GM04504 (cell line): ENCODE data around the gene LARP1.
A peak's percentile ranks its signal among the peaks of the same experiment; 100 is the strongest.

Source experiments
- DNase-seq: peaks from one replicate; pipeline ENCODE4 v3.0.0-alpha.2; 2012; ENCODE audit warnings: low read depth

Gene LARP1

GRCh38 chr5:154858297-154858971 is 103.3 kb downstream of the LARP1 start, which contains the start of gene CNOT8:
CNOT8 (plus strand) TSS chr5:154858627; CDS start chr5:154863279, 4,652 bp downstream.
- DNase-seq = peak; percentile 93

DNA sequence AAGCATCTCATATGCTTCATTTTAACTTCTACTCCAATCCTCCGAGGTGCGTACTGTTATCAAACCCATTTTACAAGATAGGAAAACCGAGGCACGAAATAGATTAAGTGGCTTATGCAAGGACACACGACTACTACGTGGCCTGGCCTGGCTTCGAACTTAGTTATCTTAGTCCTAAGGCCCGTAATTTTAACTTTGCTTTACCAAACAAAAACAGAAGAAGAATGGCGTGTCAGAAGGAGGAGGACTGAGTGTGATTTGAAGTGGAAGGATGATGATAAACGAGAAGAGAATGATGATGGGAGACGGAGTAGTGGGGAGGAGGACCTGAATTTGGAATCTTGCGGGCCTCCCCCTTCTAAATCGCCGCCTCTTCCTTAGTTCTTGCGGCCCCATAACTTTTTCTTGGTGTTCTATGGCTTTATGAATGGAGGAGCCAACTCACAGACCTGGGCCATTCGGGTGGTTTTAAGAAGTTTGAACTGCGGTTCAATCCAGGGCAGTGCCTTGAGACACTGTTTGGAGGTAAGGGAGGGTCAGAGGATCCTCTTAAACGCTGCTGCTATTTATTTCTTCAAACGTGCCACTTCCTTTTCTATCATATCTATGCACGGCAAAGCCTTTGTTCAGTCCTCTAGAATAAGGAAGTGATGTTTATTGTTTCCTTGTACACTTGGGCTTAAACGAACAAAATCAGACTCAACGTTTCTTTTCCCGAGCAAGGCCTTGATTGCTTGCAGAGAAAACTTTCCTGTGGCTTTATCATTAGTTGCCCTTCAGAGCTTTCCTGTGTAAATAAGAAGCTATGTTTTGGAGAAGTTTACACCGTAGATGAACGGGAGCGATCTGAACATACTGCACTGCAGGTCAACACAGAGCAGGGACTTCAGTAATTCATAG is 104.0 kb downstream of the LARP1 start:
- no peak for DNase-seq

DNA sequence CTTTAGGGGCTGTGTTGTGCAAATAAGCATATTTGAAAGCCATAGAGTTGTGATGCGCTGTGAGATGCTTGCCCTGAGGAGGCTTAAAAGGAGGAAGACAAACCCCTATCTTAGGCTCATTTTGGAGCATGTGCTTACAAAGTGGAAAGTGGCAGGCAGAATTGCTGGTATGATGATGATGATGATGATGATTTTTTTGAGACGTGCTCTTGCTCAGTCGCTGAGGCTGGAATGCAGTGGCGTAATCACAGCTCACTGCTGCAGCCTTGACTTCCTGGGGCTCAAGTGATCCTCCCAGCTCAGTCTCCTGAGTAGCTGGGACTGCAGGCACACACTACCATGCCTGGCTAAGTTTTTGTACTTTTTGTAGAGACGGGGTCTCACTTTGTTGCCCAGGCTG is 104.9 kb downstream of the LARP1 start:
- peak; percentile 38 for DNase-seq

GRCh38 chr5:154860765-154861164 is 105.6 kb downstream of the LARP1 start:
- DNase-seq = no peak

- DNase-seq = no peak
Measured at GRCh38 chr5:154861946-154862345, 106.8 kb downstream of the LARP1 start.

DNA sequence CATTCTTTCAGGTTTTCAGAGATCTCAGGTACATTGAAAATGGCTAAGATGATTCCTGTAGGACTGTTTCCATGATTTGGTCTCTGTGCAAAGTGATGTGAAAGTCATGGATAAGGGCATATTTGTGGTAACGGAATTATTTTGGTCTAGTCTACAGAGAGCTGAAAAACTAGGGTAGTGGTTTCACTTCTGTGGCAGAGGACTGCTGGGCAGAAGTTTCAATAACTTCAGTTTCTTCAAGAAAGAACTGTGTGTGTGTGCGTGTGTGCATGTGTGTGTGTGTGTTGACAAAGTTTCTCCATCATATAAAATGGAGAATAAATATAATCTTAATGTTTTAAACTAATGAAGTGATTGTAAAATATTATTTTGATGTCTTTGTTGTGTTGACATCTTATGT is 107.6 kb downstream of the LARP1 start:
- DNase-seq = no peak

DNA sequence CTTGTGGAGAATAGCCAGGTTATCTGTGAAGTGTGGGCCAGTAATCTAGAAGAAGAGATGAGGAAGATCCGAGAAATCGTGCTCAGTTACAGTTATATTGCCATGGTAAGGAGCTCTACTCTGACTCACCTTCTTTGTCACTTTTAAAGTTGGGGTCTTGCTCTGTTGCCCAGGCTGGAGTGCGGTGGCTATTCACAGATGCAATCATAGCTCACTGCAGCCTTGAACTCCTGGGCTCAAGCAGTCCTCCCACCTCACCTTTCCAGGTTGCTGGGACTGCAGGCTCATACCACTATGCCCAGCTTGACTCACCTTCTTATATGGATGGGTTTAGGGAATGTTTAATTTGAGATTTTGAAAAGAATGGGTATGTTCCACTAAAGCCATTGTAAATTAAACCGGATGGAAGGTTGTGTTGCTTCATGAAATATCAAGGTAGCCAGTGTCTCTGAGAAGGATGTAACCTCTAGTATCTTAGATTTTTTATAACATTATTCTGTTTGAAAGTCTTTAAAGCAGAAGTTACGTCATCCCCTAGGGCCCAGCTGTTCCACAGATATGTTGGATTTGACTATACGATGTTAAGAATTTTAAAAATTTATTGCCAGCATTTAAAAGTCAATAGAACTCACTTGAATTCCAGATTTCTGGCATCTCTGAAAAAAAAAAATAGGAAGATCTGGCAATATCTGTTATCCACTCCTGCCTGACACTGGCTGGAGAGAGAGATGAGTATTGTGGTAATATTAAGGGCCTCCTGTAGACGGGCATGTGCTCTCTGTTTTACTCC is 108.3 kb downstream of the LARP1 start:
- no peak for DNase-seq

GRCh38 chr5:154865466-154866184 is 110.4 kb downstream of the LARP1 start:
- DNase-seq = no peak

- DNase-seq = no peak
Measured at GRCh38 chr5:154866841-154867240, 111.7 kb downstream of the LARP1 start.
